Mesenchymal stem cell (in vitro differentiated cells and primary cell): ENCODE data around the gene RILPL1.

Experiments
- DNase-seq: peaks from one replicate; pipeline ENCODE4 v3.0.0-alpha.2; 2013
- H2AFZ ChIP-seq: one replicate; pipeline ENCODE4 v1.6.1; 2013; ENCODE audit warnings: low read depth, mild to moderate bottlenecking, control low read depth, inconsistent platforms, low read length, moderate library complexity
- H2AK5ac ChIP-seq: 2 replicates; pipeline ENCODE4 v1.6.1; 2013; ENCODE audit warnings: low read length, moderate library complexity, mild to moderate bottlenecking, inconsistent platforms; ENCODE audit not compliant: severe bottlenecking
- H2BK120ac ChIP-seq: one replicate; pipeline ENCODE4 v1.6.1; 2013; ENCODE audit warnings: low read depth, mild to moderate bottlenecking, inconsistent platforms, low read length, moderate library complexity
- H2BK12ac ChIP-seq, 2 experiments: one replicate each; pipeline ENCODE4 v1.6.1; 2013; ENCODE audit warnings: inconsistent platforms in 2 of 2, low read length in 2 of 2, mild to moderate bottlenecking in 2 of 2, moderate library complexity in 2 of 2, control low read depth in 1 of 2
- H2BK15ac ChIP-seq: one replicate; pipeline ENCODE4 v1.6.1; 2013; ENCODE audit warnings: mild to moderate bottlenecking, low read depth, inconsistent platforms; ENCODE audit not compliant: poor library complexity, severe bottlenecking
- H2BK5ac ChIP-seq: 2 replicates; pipeline ENCODE4 v1.6.1; 2013; ENCODE audit warnings: low read depth, mild to moderate bottlenecking, low read length, control low read depth, inconsistent platforms; ENCODE audit not compliant: poor library complexity, severe bottlenecking
- H3K14ac ChIP-seq, 2 experiments: one replicate each; pipeline ENCODE4 v1.6.1; 2013; ENCODE audit warnings: inconsistent platforms in 2 of 2, low read length in 2 of 2, control low read depth in 1 of 2, mild to moderate bottlenecking in 1 of 2, moderate library complexity in 1 of 2
- H3K18ac ChIP-seq, 2 experiments: one replicate each; pipeline ENCODE4 v1.6.1; 2013; ENCODE audit warnings: inconsistent platforms in 2 of 2, low read length in 2 of 2, control low read depth in 1 of 2, low read depth in 1 of 2, mild to moderate bottlenecking in 1 of 2
- H3K23ac ChIP-seq, 2 experiments: one replicate each; pipeline ENCODE4 v1.6.1; 2013; ENCODE audit warnings: inconsistent platforms in 2 of 2, low read length in 2 of 2, mild to moderate bottlenecking in 2 of 2, moderate library complexity in 2 of 2, control low read depth in 1 of 2
- H3K27ac ChIP-seq: 2 replicates; pipeline ENCODE4 v1.5.1; 2013; ENCODE audit warnings: mild to moderate bottlenecking, moderate library complexity, low read length, control low read depth, inconsistent platforms; ENCODE audit not compliant: poor library complexity, severe bottlenecking
- H3K27me3 ChIP-seq, 2 experiments: 2 replicates each; pipeline versions ENCODE4 v1.6.1 to v1.7.0; 2013; ENCODE audit warnings: low read length in 2 of 2, mild to moderate bottlenecking in 2 of 2, moderate library complexity in 2 of 2, control low read depth in 1 of 2, inconsistent platforms in 1 of 2; ENCODE audit not compliant: control insufficient read depth in 1 of 2, insufficient read depth in 1 of 2
- H3K36me3 ChIP-seq, 2 experiments: 2 replicates each; pipeline versions ENCODE4 v1.6.1 to v1.7.0; 2013; ENCODE audit warnings: low read length in 2 of 2, control low read depth in 1 of 2, inconsistent platforms in 1 of 2, low read depth in 1 of 2, mild to moderate bottlenecking in 1 of 2; ENCODE audit not compliant: insufficient read depth in 2 of 2, control insufficient read depth in 1 of 2
- H3K4ac ChIP-seq, 2 experiments: one replicate each; pipeline ENCODE4 v1.6.1; 2013; ENCODE audit warnings: inconsistent platforms in 2 of 2, low read length in 2 of 2, mild to moderate bottlenecking in 2 of 2, moderate library complexity in 2 of 2, control low read depth in 1 of 2, low read depth in 1 of 2
- H3K4me1 ChIP-seq: 2 replicates; pipeline ENCODE4 v1.6.1; 2013; ENCODE audit warnings: low read depth, low read length, control low read depth; ENCODE audit not compliant: control insufficient read depth, insufficient read depth
- H3K4me2 ChIP-seq: 2 replicates; pipeline ENCODE4 v1.6.1; 2013; ENCODE audit warnings: low read length, mild to moderate bottlenecking, inconsistent platforms; ENCODE audit not compliant: poor library complexity, severe bottlenecking
- H3K4me3 ChIP-seq, 2 experiments: 2 replicates each; pipeline versions ENCODE4 v1.5.1 to v1.7.0; 2013; ENCODE audit warnings: low read length in 2 of 2, mild to moderate bottlenecking in 2 of 2, control low read depth in 1 of 2, low read depth in 1 of 2; ENCODE audit not compliant: insufficient read depth in 1 of 2
- H3K79me1 ChIP-seq: replicated peaks from 2 replicates; pipeline ENCODE4 v1.6.1; 2013; ENCODE audit warnings: mild to moderate bottlenecking, control low read depth, low read length, inconsistent platforms; ENCODE audit not compliant: poor library complexity, severe bottlenecking
- H3K9ac ChIP-seq: 2 replicates; pipeline ENCODE4 v1.7.0; 2013; ENCODE audit warnings: mild to moderate bottlenecking, low read length, moderate library complexity
- H3K9me3 ChIP-seq: 2 replicates; pipeline ENCODE4 v1.7.0; 2013; ENCODE audit warnings: mild to moderate bottlenecking, low read length; ENCODE audit not compliant: control insufficient read depth
- H4K8ac ChIP-seq: one replicate; pipeline ENCODE4 v1.6.1; 2013; ENCODE audit warnings: inconsistent platforms, mild to moderate bottlenecking, low read length, moderate library complexity
- H4K91ac ChIP-seq: one replicate; pipeline ENCODE4 v1.6.1; 2013; ENCODE audit warnings: mild to moderate bottlenecking, low read length, inconsistent platforms
- WGBS: methylation state at CpG from one replicate; pipeline ENCODE4 v1.1.7; 2013; ENCODE audit warnings: mixed read lengths; 5-methylcytosine and 5-hydroxymethylcytosine counted together

The RILPL1 gene

DNA sequence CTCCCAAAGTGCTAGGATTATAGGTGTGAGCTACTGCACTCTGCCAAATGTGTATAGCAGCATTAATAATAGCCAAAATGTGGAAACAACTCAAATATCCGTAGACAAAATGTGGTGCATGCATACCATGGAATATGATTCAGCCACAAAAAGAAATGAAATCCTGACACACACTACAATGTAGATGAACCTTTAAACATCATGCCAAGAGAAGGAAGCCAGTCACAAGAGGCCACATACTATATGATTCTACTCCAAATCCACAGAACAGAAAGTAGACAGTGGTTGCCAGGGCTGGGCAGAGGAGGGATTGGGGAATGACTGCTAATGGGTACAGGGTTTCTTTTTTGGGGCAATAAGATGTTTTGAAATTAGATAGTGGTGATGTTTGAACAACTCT lies 43.1 kb upstream of the RILPL1 start:
- Histone ChIP-seq H3K9ac (no peak overlapping the region), H3K36me3 (peaks cover 8 to 13% of the 10 kb centered on the region in 2 experiments), H3K18ac (no peak overlapping the region), H2BK5ac (no peak overlapping the region), H2BK12ac (no peak overlapping the region), H3K4me1 (peaks cover 2% of the 10 kb centered on the region), H2BK15ac (no peak overlapping the region), H2BK120ac (no peak overlapping the region), H2AFZ (no peak overlapping the region), H2AK5ac (no peak overlapping the region), H3K27me3 (no peaks in the 10 kb centered on the region), H4K91ac (no peak overlapping the region), H3K27ac (no peak overlapping the region), H3K4me3 (no peak overlapping the region), H3K79me1 (peaks cover 8% of the 10 kb centered on the region), H4K8ac (no peak overlapping the region), H3K4ac (no peak overlapping the region), H3K9me3 (peaks cover 11% of the 10 kb centered on the region), H3K4me2 (no peak overlapping the region), H3K23ac (no peak overlapping the region), H3K14ac (no peak overlapping the region)
- WGBS = 95% methylated on average over 1 of the region's 1 CpG
- DNase-seq = no peak

DNA sequence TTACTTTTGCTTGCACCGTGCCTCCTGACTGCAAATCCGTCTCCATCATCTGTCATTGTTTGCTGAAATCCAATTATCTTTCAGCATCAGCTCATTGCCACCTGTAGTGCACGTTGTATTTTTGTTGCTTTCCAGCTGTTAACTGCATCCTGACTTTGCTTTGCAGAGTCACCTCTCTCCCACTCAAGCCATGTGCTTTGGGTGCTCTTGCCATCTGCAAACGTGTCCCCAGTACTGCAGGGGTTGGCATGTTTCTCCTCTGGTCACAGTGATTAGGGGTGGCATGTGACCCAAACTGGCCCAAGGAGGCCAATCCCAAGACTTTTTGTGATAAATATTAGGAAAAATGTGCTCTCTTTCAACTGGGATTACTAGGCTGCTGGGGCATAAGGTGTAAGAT lies 40.4 kb upstream of the RILPL1 start:
- H3K79me1 ChIP-seq = peaks cover 5% of the 10 kb centered on the region
- 79% methylated on average over 4 of the region's 4 CpGs for WGBS
- H4K91ac ChIP-seq = no peak overlapping the region

DNA sequence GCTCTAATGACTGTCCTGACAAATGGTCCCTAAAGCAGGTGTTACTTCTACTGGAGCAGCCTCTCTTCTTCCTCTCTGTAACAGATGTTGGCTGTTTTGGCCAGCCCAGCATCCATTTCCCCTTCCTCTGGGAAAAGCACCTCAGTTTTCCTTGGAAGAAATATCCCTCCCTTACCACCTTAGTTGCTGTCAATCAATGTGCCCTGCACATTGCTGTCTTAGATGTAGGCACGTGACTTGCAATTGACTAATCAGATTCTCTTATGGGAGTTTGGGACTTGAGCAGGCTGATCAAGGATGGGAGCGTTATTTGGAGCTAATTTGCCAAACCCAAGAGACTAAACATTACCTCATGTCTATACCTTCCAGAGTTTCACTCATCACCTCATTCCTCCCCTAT lies 38.9 kb upstream of the RILPL1 start:
- H2AK5ac ChIP-seq = no peak overlapping the region
- H2BK15ac ChIP-seq = no peak overlapping the region
- H4K91ac ChIP-seq = no peak overlapping the region
- peaks cover 11% of the 10 kb centered on the region for H3K9me3 ChIP-seq
- DNase-seq = no peak
- H3K36me3 ChIP-seq = peaks cover 7 to 8% of the 10 kb centered on the region in 2 experiments
- no peaks in the 10 kb centered on the region for H3K4me1 ChIP-seq
- no peak overlapping the region for H3K23ac ChIP-seq
- H2BK12ac ChIP-seq = no peak overlapping the region
- no peak overlapping the region for H3K27ac ChIP-seq
- WGBS = 80% methylated on average over 2 of the region's 2 CpGs
- H3K14ac ChIP-seq = no peak overlapping the region
- H2BK120ac ChIP-seq = no peak overlapping the region
- no peak overlapping the region for H3K4me2 ChIP-seq
- H3K4ac ChIP-seq = no peak overlapping the region
- H4K8ac ChIP-seq = no peak overlapping the region
- H3K9ac ChIP-seq = no peak overlapping the region
- H3K18ac ChIP-seq = no peak overlapping the region
- no peak overlapping the region for H3K4me3 ChIP-seq
- H3K79me1 ChIP-seq = peaks cover 1% of the 10 kb centered on the region
- no peaks in the 10 kb centered on the region for H3K27me3 ChIP-seq
- H2AFZ ChIP-seq = no peak overlapping the region
- no peak overlapping the region for H2BK5ac ChIP-seq

More for the DNA sequence above, 40.4 kb upstream of the RILPL1 start:
- H3K4me2 ChIP-seq = no peak overlapping the region
- no peak overlapping the region for H3K18ac ChIP-seq
- H2BK15ac ChIP-seq = no peak overlapping the region
- H2BK12ac ChIP-seq = no peak overlapping the region
- H3K27me3 ChIP-seq = no peaks in the 10 kb centered on the region
- H3K36me3 ChIP-seq = peaks cover 8 to 13% of the 10 kb centered on the region in 2 experiments
- H2BK120ac ChIP-seq = no peak overlapping the region
- H3K9ac ChIP-seq = no peak overlapping the region
- no peak overlapping the region for H2AK5ac ChIP-seq
- no peak overlapping the region for H3K23ac ChIP-seq
- H3K14ac ChIP-seq = no peak overlapping the region
- H3K4ac ChIP-seq = no peak overlapping the region
- H3K9me3 ChIP-seq = peaks cover 11% of the 10 kb centered on the region
- H3K4me3 ChIP-seq = no peak overlapping the region
- no peak overlapping the region for H4K8ac ChIP-seq
- no peak overlapping the region for H3K27ac ChIP-seq
- DNase-seq = no peak
- no peak overlapping the region for H2BK5ac ChIP-seq
- no peak overlapping the region for H2AFZ ChIP-seq
- no peaks in the 10 kb centered on the region for H3K4me1 ChIP-seq

DNA sequence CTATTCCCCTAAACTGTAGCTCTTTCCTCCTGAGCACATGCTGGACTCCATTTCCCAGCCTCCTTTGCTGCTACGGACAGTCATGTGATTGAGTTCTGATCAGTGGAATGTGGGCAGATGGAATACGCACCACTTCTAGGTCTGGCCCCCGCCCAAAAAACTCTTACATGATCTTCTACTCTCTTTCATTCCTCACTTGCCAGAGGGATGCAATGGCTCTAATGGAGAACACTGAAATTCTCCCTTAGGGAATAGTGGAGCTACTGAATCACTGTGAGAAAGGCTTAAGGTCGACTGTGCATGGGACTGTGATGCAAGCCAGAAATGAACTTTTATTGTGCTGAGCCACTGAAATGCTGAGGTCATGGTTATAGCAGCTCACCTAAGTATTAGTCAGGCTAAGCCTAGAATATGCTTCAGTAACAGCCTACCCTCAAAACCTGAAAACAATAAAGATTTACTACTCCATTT lies 37.9 kb upstream of the RILPL1 start:
- H3K23ac ChIP-seq = no peak overlapping the region
- no peaks in the 10 kb centered on the region for H3K4me1 ChIP-seq
- no peak overlapping the region for H2BK15ac ChIP-seq
- H3K27ac ChIP-seq = no peak overlapping the region
- no peak overlapping the region for H4K91ac ChIP-seq
- no peak overlapping the region for H2BK5ac ChIP-seq
- H2BK12ac ChIP-seq = no peak overlapping the region
- DNase-seq = peak; percentile 89
- peaks cover 1% of the 10 kb centered on the region for H3K79me1 ChIP-seq
- no peak overlapping the region for H3K14ac ChIP-seq
- H2AK5ac ChIP-seq = no peak overlapping the region
- no peaks in the 10 kb centered on the region for H3K27me3 ChIP-seq
- peaks cover 11% of the 10 kb centered on the region for H3K9me3 ChIP-seq
- H2AFZ ChIP-seq = no peak overlapping the region
- H3K36me3 ChIP-seq = peaks cover 2 to 5% of the 10 kb centered on the region in 2 experiments
- H3K4ac ChIP-seq = no peak overlapping the region
- H4K8ac ChIP-seq = no peak overlapping the region
- no peak overlapping the region for H2BK120ac ChIP-seq
- no peak overlapping the region for H3K18ac ChIP-seq
- no peak overlapping the region for H3K4me3 ChIP-seq
- 42% methylated on average over 2 of the region's 4 CpGs for WGBS
- peak overlapping the region; percentile 37 for H3K9ac ChIP-seq
- no peak overlapping the region for H3K4me2 ChIP-seq
